Endothelial cell of umbilical vein (primary cell): Measurements from ENCODE around the gene SPG7. TPM values are rescaled to one million over a fixed set of nuclear protein-coding genes. Genes with fewer than 3 reads are reported as not detected.

Experiments used
- BruUV-seq: library from RNA; stranded (reverse); fragments of 400-500 nt; replicated peaks from 2 replicates; lab custom pipeline; 2021; lab: Mats Ljungman, UMichigan
- CTCF ChIA-PET: fragments of 300-600, 350-600 bp; sonication (Branson Sonifier 250); formaldehyde crosslinking; loops from one replicate; lab custom pipeline; 2021; ENCODE audit warnings: antibody characterized with exemption, inconsistent platforms; lab: Charles Lee
- POLR2A ChIA-PET: fragments of 300-600, 350-600 bp; sonication (Branson Sonifier 250); formaldehyde crosslinking; loops from one replicate; lab custom pipeline; 2021; ENCODE audit warnings: antibody characterized with exemption, inconsistent platforms; lab: Charles Lee
- DNase-seq: peaks from one replicate; pipeline ENCODE4 v3.0.0-alpha.2; 2011; ENCODE audit warnings: low read depth, low spot score
- FAIRE-seq: peaks from 2 replicates; lab custom pipeline; 2011; peaks lifted over from hg19 to GRCh38; lab: Jason Lieb, UNC
- H2AFZ ChIP-seq: 2 replicates; pipeline ENCODE4 v1.6.0; 2012; ENCODE audit warnings: low read depth, low read length, control low read depth, inconsistent platforms
- H3K27ac ChIP-seq: 2 replicates; pipeline ENCODE4 v1.5.1; 2011; ENCODE audit warnings: low read depth, mild to moderate bottlenecking, control low read depth, low read length, moderate library complexity; ENCODE audit not compliant: insufficient read depth
- H3K27me3 ChIP-seq, 2 experiments: 2 replicates each; pipeline versions ENCODE4 v1.6.0 to v1.6.1; 2011; ENCODE audit warnings: low read length in 2 of 2, mixed read lengths in 1 of 2; ENCODE audit not compliant: control insufficient read depth in 2 of 2, insufficient read depth in 2 of 2
- H3K36me3 ChIP-seq, 2 experiments: 2 replicates in 1 of 2; 3 replicates in 1 of 2; pipeline ENCODE4 v1.5.1; 2011; ENCODE audit warnings: low read length in 2 of 2, mild to moderate bottlenecking in 1 of 2, moderate library complexity in 1 of 2; ENCODE audit not compliant: control insufficient read depth in 2 of 2, insufficient read depth in 2 of 2; ENCODE audit errors: extremely low read depth in 1 of 2
- H3K4me1 ChIP-seq: 3 replicates; pipeline ENCODE4 v1.5.1; 2011; ENCODE audit warnings: mild to moderate bottlenecking, low read length; ENCODE audit not compliant: control insufficient read depth, insufficient read depth; ENCODE audit errors: extremely low read depth
- H3K4me2 ChIP-seq: 2 replicates; pipeline ENCODE4 v1.6.1; 2011; ENCODE audit warnings: low read length, control low read depth, mixed read lengths; ENCODE audit not compliant: insufficient read depth
- H3K4me3 ChIP-seq, 3 experiments: fragments of 200-600 bp in 1 of 3; sonication (generic), shearing (Covaris generic) in 1 of 3; replicated peaks in 1 of 3; 2 replicates each; pipeline ENCODE4 v1.5.1; 2011 to 2016; ENCODE audit warnings: control low read depth in 3 of 3, low read length in 3 of 3, mild to moderate bottlenecking in 2 of 3, inconsistent platforms in 1 of 3, low read depth in 1 of 3, moderate library complexity in 1 of 3; ENCODE audit not compliant: insufficient read depth in 1 of 3
- H3K79me2 ChIP-seq: 2 replicates; pipeline ENCODE4 v1.6.0; 2012; ENCODE audit warnings: low read length, inconsistent platforms; ENCODE audit not compliant: control insufficient read depth, insufficient read depth
- H3K9ac ChIP-seq: replicated peaks from 2 replicates; pipeline ENCODE3; 2011; ENCODE audit warnings: low read length, control low read depth; ENCODE audit not compliant: insufficient read depth; ENCODE audit errors: extremely low read depth
- H3K9me1 ChIP-seq: replicated peaks from 3 replicates; pipeline ENCODE4 v1.6.0; 2011; ENCODE audit warnings: mild to moderate bottlenecking, low read length; ENCODE audit not compliant: control insufficient read depth, insufficient read depth; ENCODE audit errors: extremely low read depth
- H3K9me3 ChIP-seq: replicated peaks from 2 replicates; pipeline ENCODE4 v1.5.1; 2012; ENCODE audit warnings: low read length, inconsistent platforms; ENCODE audit not compliant: control insufficient read depth, insufficient read depth
- H4K20me1 ChIP-seq: replicated peaks from 2 replicates; pipeline ENCODE3; 2011; ENCODE audit warnings: mild to moderate bottlenecking, low read length; ENCODE audit not compliant: control insufficient read depth, insufficient read depth; ENCODE audit errors: extremely low read depth
- CTCF ChIP-seq, 2 donors: IDR thresholded peaks; 1 replicate in 1 of 2; 2 replicates in 1 of 2; pipeline ENCODE4 v1.5.1; 2011; ENCODE audit warnings: low read length in 2 of 2, mild to moderate bottlenecking in 2 of 2, moderate library complexity in 2 of 2, control low read depth in 1 of 2, inconsistent platforms in 1 of 2, low read depth in 1 of 2; ENCODE audit not compliant: insufficient read depth in 1 of 2; ENCODE audit errors: extremely low read depth in 1 of 2
- EZH2 ChIP-seq: IDR thresholded peaks from 2 replicates; pipeline ENCODE4 v1.6.1; 2012; ENCODE audit warnings: borderline replicate concordance, low read depth, mild to moderate bottlenecking, moderate library complexity, low read length, inconsistent platforms; ENCODE audit not compliant: severe bottlenecking
- FOS ChIP-seq: IDR thresholded peaks from 2 replicates; pipeline ENCODE4 v1.6.1; 2011; ENCODE audit warnings: mild to moderate bottlenecking, low read length, moderate library complexity, borderline replicate concordance; ENCODE audit not compliant: insufficient read depth
- GATA2 ChIP-seq: IDR thresholded peaks from 2 replicates; pipeline ENCODE4 v1.7.0; 2011; ENCODE audit warnings: low read depth, mild to moderate bottlenecking, moderate library complexity, mixed read lengths, low read length; ENCODE audit not compliant: insufficient read length, insufficient read depth
- JUN ChIP-seq: IDR thresholded peaks from 2 replicates; pipeline ENCODE4 v1.6.1; 2011; ENCODE audit warnings: borderline replicate concordance, low read depth; ENCODE audit not compliant: insufficient read length, insufficient read depth
- MAX ChIP-seq: IDR thresholded peaks from 2 replicates; pipeline ENCODE4 v1.6.1; 2011; ENCODE audit not compliant: insufficient read depth, insufficient read length
- MYC ChIP-seq: IDR thresholded peaks from one replicate; pipeline ENCODE4 v1.6.1; 2011; ENCODE audit warnings: mild to moderate bottlenecking, low read depth, low read length
- POLR2A ChIP-seq: IDR thresholded peaks from 2 replicates; pipeline ENCODE4 v1.6.1; 2012; ENCODE audit warnings: low read depth, mild to moderate bottlenecking, control low read depth, low read length
- POLR2AphosphoS5 ChIP-seq: IDR thresholded peaks from 2 replicates; pipeline ENCODE4 v1.6.1; 2012; ENCODE audit warnings: low read depth, mild to moderate bottlenecking, control low read depth, low read length, moderate library complexity; ENCODE audit not compliant: insufficient read depth
- dilution Hi-C: fragments of 300-500 bp; cut with MboI; formaldehyde crosslinking; loops from one replicate; pipeline ENCODE4 v1.15.0; 2019; ENCODE audit warnings: low sequenced_read_pairs; ENCODE audit not compliant: extremely low pct_ligation_motif_present
- intact Hi-C: fragments of 100-400 bp; cut with micrococcal nuclease; formaldehyde crosslinking; loops from one replicate; pipeline ENCODE4 v1.10.0; 2022
- polyA plus RNA-seq, 4 experiments: library from polyadenylated mRNA; depleted of rRNA in 3 of 4; stranded (reverse) in 3 of 4; unstranded in 1 of 4; fragments of >200 nt; gene quantifications; 2 replicates each; pipeline versions ENCODE4 v1.2.1 to v1.2.3, GENCODE V29; 2011 to 2012; ENCODE audit warnings: missing spikeins in 1 of 4
- total RNA-seq: library from RNA; stranded (reverse); gene quantifications from 2 replicates; pipeline ENCODE4 v1.2.3, GENCODE V29; 2021

Gene SPG7
- total and polyA plus RNA-seq, 2 donors (not counting 3 experiments of a cell fraction or from before 2014, with no cell fraction given): 90.2 to 146 TPM

DNA sequence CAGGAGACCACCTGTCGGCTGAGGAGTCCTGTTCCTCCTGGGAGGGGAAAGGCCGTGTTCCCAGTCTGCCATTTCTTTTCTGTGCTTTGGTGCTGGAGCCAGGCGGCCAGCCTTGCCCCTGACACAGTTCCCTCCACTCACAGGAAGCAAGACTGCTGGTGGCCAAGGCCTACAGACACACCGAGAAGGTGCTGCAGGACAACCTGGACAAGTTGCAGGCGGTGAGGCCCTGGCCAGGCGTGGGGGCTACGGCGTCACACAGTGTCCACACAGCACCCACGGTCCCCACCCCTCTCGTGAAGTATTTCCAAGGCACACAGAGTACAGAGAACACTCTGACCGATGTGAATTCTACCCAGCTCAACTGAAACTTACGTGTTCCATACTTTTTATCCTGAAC is 46.1 kb downstream of the SPG7 start:
- POLR2A ChIA-PET: no interaction called here
- no peak overlapping the region for H3K4me3 ChIP-seq
- no peak for DNase-seq
- CTCF ChIA-PET: no interaction called here
- no peaks in the 10 kb centered on the region for H3K27me3 ChIP-seq
- H3K9me1 ChIP-seq: no peaks in the 10 kb centered on the region
- BruUV-seq: no TSS peak
- no peak overlapping the region for H2AFZ ChIP-seq
- no peaks in the 10 kb centered on the region for H3K9me3 ChIP-seq
- TF ChIP-seq JUN (no peak), GATA2 (no peak), MAX (no peak), POLR2A (no peak), FOS (no peak), MYC (no peak), POLR2AphosphoS5 (no peak), EZH2 (no peak), CTCF (IDR thresholded peaks at IDR 0.05; ENCODE audit: extremely low read depth in 1 of 2, insufficient read depth in 1 of 2, low read depth in 1 of 2, low read length in 2 of 2) (no peak)
- H3K4me1 ChIP-seq: peaks cover 3% of the 10 kb centered on the region
- no peak overlapping the region for H3K4me2 ChIP-seq
- H3K79me2 ChIP-seq: no peaks in the 10 kb centered on the region
- no peaks in the 10 kb centered on the region for H4K20me1 ChIP-seq
- no peak overlapping the region for H3K9ac ChIP-seq
- FAIRE-seq: no peak
- dilution Hi-C loops (no loop called here), intact Hi-C loops (no loop called here)
- H3K36me3 ChIP-seq: peaks cover 2 to 28% of the 10 kb centered on the region in 2 experiments
- H3K27ac ChIP-seq: no peak overlapping the region
